Endothelial cell of umbilical vein (primary cell): ENCODE data around the gene CDC25C.

Source experiments
- EZH2 ChIP-seq: IDR thresholded peaks from 2 replicates; pipeline ENCODE4 v1.6.1; 2012; ENCODE audit warnings: borderline replicate concordance, low read depth, mild to moderate bottlenecking, moderate library complexity, low read length, inconsistent platforms; ENCODE audit not compliant: severe bottlenecking
- JUN ChIP-seq: IDR thresholded peaks from 2 replicates; pipeline ENCODE4 v1.6.1; 2011; ENCODE audit warnings: borderline replicate concordance, low read depth; ENCODE audit not compliant: insufficient read length, insufficient read depth
- MYC ChIP-seq: IDR thresholded peaks from one replicate; pipeline ENCODE4 v1.6.1; 2011; ENCODE audit warnings: mild to moderate bottlenecking, low read depth, low read length
- POLR2A ChIP-seq: IDR thresholded peaks from 2 replicates; pipeline ENCODE4 v1.6.1; 2012; ENCODE audit warnings: low read depth, mild to moderate bottlenecking, control low read depth, low read length
- POLR2AphosphoS5 ChIP-seq: IDR thresholded peaks from 2 replicates; pipeline ENCODE4 v1.6.1; 2012; ENCODE audit warnings: low read depth, mild to moderate bottlenecking, control low read depth, low read length, moderate library complexity; ENCODE audit not compliant: insufficient read depth
- TF ChIP-seq, protein P1 (sequence below), 2 donors: IDR thresholded peaks; 1 replicate in 1 of 2; 2 replicates in 1 of 2; pipeline ENCODE4 v1.5.1; 2011; ENCODE audit warnings: low read length in 2 of 2, mild to moderate bottlenecking in 2 of 2, moderate library complexity in 2 of 2, control low read depth in 1 of 2, inconsistent platforms in 1 of 2, low read depth in 1 of 2; ENCODE audit not compliant: insufficient read depth in 1 of 2; ENCODE audit errors: extremely low read depth in 1 of 2
- TF ChIP-seq, protein P2 (sequence below): IDR thresholded peaks from 2 replicates; pipeline ENCODE4 v1.6.1; 2011; ENCODE audit not compliant: insufficient read depth, insufficient read length

DNA sequence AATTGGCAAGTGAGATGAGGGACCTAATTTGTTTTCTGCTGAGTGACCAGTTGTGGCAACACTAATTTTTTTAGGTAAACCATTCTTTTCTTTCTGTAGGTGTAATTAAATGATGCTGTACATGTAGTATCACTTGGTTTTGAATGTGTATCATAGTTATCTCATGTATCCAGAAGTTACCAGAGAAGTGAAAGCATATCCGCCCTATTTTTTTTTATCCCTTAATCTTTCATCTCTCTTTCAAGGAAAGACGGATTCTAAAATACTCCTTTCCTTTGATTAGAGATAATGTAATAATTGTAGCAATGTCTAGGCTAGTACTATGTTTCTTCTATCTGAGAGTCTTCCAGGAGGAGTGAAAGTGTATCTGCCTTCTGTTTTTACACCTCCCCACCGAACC, 28.0 kb upstream of the CDC25C start:
- TF ChIP-seq POLR2A = no peak
- TF ChIP-seq, protein P1, sequence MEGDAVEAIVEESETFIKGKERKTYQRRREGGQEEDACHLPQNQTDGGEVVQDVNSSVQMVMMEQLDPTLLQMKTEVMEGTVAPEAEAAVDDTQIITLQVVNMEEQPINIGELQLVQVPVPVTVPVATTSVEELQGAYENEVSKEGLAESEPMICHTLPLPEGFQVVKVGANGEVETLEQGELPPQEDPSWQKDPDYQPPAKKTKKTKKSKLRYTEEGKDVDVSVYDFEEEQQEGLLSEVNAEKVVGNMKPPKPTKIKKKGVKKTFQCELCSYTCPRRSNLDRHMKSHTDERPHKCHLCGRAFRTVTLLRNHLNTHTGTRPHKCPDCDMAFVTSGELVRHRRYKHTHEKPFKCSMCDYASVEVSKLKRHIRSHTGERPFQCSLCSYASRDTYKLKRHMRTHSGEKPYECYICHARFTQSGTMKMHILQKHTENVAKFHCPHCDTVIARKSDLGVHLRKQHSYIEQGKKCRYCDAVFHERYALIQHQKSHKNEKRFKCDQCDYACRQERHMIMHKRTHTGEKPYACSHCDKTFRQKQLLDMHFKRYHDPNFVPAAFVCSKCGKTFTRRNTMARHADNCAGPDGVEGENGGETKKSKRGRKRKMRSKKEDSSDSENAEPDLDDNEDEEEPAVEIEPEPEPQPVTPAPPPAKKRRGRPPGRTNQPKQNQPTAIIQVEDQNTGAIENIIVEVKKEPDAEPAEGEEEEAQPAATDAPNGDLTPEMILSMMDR (IDR thresholded peaks at IDR 0.05; ENCODE audit: extremely low read depth in 1 of 2, insufficient read depth in 1 of 2, low read depth in 1 of 2, low read length in 2 of 2) = no peak
- TF ChIP-seq JUN = no peak
- TF ChIP-seq EZH2 = no peak
- TF ChIP-seq POLR2AphosphoS5 = no peak
- no peak for TF ChIP-seq MYC
- TF ChIP-seq, protein P2, sequence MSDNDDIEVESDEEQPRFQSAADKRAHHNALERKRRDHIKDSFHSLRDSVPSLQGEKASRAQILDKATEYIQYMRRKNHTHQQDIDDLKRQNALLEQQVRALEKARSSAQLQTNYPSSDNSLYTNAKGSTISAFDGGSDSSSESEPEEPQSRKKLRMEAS = no peak
